ENCODE measurements around the gene P4HB. TPM values are rescaled to one million over a fixed set of nuclear protein-coding genes. Genes with fewer than 3 reads are reported as not detected.
A peak's percentile ranks its signal among the peaks of the same experiment; 100 is the strongest.

Gene P4HB
- total RNA-seq, 1 experiment from 2014 or later: 759 TPM

DNA sequence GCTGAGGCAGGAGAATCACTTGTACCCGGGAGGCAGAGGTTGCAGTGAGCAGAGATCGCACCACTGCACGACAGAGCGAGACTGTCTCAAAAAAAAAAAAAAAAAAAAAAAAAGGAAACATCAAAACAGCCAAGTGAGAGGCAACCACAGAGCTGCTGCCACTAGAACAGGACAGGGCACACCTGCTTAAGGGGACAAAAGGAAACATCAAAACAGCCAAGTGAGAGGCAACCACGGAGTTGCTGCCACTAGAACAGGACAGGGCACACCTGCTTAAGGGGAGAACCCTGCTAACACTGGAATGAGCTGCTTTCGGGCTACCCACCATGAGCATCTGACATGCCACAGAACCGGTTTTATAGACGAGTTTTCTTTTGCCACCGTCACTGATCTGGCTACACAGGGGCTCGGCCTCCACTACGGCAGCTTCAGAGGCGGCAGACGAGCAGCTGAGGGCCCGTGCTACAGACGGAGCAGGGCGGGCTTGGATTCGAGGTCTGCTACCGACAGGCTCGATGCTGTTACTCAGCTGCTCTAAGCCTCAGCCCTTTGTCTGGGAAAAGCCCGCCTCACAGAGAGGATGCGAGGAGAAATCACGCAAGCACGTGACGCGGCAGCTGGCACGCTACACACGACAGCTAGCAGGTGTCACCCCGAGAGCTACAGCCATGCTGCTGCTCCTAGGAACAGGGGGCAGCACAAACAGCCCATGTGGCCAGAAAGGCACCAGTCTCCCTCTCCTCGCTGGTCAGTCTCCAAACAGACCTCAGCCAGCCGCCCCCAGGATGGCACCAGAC is 2.0 kb downstream of the P4HB start:
- peaks cover 5% of the 10 kb centered on the region; the same call in 1 of the 2 replicates for H3K36me3 ChIP-seq (ENCODE audit: control insufficient read depth, insufficient read depth, low read length)
- POLR2A ChIA-PET: interaction anchor here (0.5 to 0.6 kb wide), 2 partner anchors 51 to 133 kb away, joined by 11 to 17 read pairs; no protein-coding TSS in a partner anchor
- TF ChIP-seq CTCF (IDR thresholded peaks at IDR 0.05): no peak
- TF ChIP-seq REST (IDR thresholded peaks at IDR 0.05; ENCODE audit: insufficient read depth in 1 of 2, low read depth in 2 of 2, low read length in 1 of 2): no peak
- no peak for TF ChIP-seq TCF7L2 (IDR thresholded peaks at IDR 0.05; ENCODE audit: low read depth, low read length)
- no peak for TF ChIP-seq POLR2AphosphoS5 (IDR thresholded peaks at IDR 0.05; ENCODE audit: low read depth, low read length)
- TF ChIP-seq SIN3A (IDR thresholded peaks at IDR 0.05; ENCODE audit: borderline replicate concordance, insufficient read depth, low read depth, low read length): no peak

GRCh38 chr17:81854974-81855774 is 5.2 kb downstream of the P4HB start:
- intact Hi-C loops (cut with micrococcal nuclease; ENCODE audit: unreplicated experiment) (no loop called here), in situ Hi-C loops (cut with HindIII; ENCODE audit: low pct_unique_long_range_greater_than_20kb, low sequenced_read_pairs) (no loop called here)
- H3K36me3 ChIP-seq (ENCODE audit: control insufficient read depth, insufficient read depth, low read length): peaks cover 3% of the 10 kb centered on the region; the same call in 1 of the 2 replicates
- no peak overlapping the region for H3K4me3 ChIP-seq (ENCODE audit: low read depth in 2 of 2, low read length in 2 of 2)
- CTCF ChIA-PET: interaction anchor here (0.9 kb wide), 1 partner anchor 144 kb away, joined by 6 read pairs; no protein-coding TSS in a partner anchor
- H3K27ac ChIP-seq (ENCODE audit: low read length): no peak overlapping the region
- no peaks in the 10 kb centered on the region for H3K27me3 ChIP-seq (ENCODE audit: control insufficient read depth, insufficient read depth, low read length)
- H3K4me1 ChIP-seq (ENCODE audit: control insufficient read depth, insufficient read depth, low read length): peaks cover 13% of the 10 kb centered on the region
- ATAC-seq: peak; percentile 54; the same call in 1 of the 2 replicates
- BruUV-seq (replicated peaks): no TSS peak
- DNase-seq (ENCODE audit: low read depth, low spot score): no peak
- POLR2A ChIA-PET: interaction anchor here (0.5 to 0.6 kb wide), 2 partner anchors 44 to 134 kb away, joined by 5 to 8 read pairs; no protein-coding TSS in a partner anchor
- H3K9me3 ChIP-seq (ENCODE audit: control insufficient read depth, insufficient read depth, low read depth, low read length): no peaks in the 10 kb centered on the region
- TF ChIP-seq CTCF (IDR thresholded peaks at IDR 0.05) (no peak), POLR2AphosphoS5 (IDR thresholded peaks at IDR 0.05; ENCODE audit: low read depth, low read length) (peak; percentile 32; the same call in 1 of the 2 replicates), REST (IDR thresholded peaks at IDR 0.05; ENCODE audit: insufficient read depth in 1 of 2, low read depth in 2 of 2, low read length in 1 of 2) (no peak)

More for the DNA sequence above, 2.0 kb downstream of the P4HB start:
- ATAC-seq (no peak), DNase-seq (ENCODE audit: low read depth, low spot score) (no peak)
- H3K4me1 ChIP-seq (ENCODE audit: control insufficient read depth, insufficient read depth, low read length): peaks cover 21% of the 10 kb centered on the region
- H3K9me3 ChIP-seq (ENCODE audit: control insufficient read depth, insufficient read depth, low read depth, low read length): no peaks in the 10 kb centered on the region
- in situ Hi-C loops (cut with HindIII; ENCODE audit: low pct_unique_long_range_greater_than_20kb, low sequenced_read_pairs): no loop called here
- CTCF ChIA-PET: no interaction called here
- intact Hi-C loops (cut with micrococcal nuclease; ENCODE audit: unreplicated experiment): no loop called here
- BruUV-seq (replicated peaks): no TSS peak
- peak overlapping the region; percentile 78 to 81 for H3K4me3 ChIP-seq (ENCODE audit: low read depth in 2 of 2, low read length in 2 of 2)
- no peaks in the 10 kb centered on the region for H3K27me3 ChIP-seq (ENCODE audit: control insufficient read depth, insufficient read depth, low read length)
- H3K27ac ChIP-seq (ENCODE audit: low read length): peak overlapping the region; percentile 90
